Measurements from ENCODE around the gene SLC17A3.

The SLC17A3 gene

DNA sequence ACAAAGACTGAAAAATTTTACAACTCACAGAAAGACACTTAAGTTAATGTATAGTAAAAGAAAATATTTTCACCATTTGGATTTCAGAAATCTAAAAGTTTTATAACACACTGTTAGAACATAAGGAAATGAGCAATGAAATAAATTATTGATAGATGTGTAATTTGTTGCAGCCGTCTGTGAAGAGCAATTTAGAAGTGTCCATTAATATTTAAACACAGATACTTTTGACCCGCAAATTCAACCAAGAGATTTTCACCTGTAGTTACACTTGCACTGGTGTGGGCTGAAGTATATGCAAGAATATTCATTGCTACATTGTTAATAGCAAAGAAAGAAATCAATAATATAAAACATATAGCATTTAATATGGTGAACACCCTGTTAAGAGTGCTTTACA lies 14.6 kb upstream of the SLC17A3 start:
- DNase-seq, result no peak

GRCh38 chr6:25886066-25886465 lies 12.0 kb upstream of the SLC17A3 start:
- no peak for DNase-seq

DNA sequence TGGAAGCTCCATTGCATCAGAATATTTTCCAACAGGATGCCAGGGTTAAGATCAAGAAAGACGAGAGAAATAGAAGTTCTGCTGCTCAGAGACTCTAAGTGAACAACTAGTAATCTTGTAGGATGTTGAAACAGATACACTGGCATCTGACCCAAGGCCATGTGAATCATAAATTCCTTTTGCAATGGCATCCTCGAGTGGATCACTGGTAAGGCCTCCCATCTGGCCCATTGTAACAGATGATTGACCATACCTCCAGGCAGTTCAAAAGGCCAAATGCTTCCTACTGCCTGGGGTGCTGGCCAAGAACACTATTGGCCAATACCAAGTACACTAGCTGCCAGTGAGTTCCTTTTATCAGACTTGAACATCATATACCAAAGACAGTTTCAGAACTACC lies 9.9 kb upstream of the SLC17A3 start:
- DNase-seq, result no peak

DNA sequence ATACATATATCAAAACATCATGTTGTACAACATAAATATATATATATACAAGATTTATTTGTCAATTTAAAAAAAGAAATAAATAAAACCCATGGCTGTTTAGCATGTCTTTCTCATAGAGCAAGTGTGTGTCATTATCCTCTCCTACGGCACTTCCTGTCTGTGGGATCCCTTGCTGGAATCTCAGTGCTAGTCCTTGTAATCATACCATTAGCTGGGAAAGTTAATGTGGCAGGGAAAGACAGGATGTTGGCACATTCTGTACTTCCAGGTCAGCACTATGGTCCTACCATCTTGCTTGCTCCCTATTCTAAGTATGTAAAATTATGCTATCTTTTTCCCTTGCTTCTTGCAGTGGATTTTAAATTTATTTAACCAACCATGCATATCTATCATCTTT lies 9.5 kb upstream of the SLC17A3 start:
- DNase-seq, result no peak

DNA sequence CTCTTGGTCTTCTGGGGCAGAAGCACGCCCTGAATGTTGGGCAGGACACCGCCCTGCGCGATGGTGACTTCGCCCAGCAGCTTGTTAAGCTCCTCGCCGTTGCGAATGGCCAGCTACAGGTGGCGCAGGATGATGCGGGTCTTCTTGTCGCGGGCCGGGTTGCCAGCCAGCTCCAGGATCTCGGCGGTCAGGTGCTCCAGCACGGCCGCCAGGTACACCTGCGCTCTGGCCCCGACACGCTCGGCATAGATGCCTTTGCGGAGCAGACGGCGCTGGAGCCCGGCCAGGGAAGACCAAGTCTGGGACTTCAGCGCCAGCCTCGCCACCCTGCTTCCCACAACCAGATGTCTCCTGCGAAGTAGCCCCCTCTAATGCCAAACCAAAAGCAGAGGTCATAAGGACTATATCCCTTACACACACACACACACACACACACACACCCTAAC lies 8.0 kb upstream of the SLC17A3 start:
- no peak for DNase-seq

DNA sequence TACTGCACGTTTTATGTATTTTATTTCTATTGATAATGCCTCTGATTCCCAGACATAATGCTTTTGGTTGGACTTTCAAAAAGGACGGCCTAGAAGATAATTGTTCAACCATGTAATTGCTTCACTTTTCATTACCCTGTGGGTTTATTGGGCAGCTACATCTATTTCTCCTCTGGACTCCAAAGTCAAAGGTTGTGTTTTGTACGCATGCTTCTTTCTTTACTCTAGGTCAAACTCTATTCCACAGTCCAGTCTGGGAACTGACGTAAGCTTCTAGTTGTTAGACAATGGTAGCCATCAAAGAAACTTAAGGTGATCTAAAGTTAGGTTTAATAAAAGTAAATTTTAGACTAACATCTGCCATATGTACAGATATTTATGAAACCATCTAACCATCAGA lies 6.6 kb upstream of the SLC17A3 start:
- DNase-seq, result no peak

GRCh38 chr6:25878721-25879322 lies 4.8 kb upstream of the SLC17A3 start:
- no peak for DNase-seq

- no peak for DNase-seq
Observed at GRCh38 chr6:25875926-25876602, 2.0 kb upstream of the SLC17A3 start.

GRCh38 chr6:25875563-25875905 lies 1.5 kb upstream of the SLC17A3 start:
- DNase-seq, result no peak

DNA sequence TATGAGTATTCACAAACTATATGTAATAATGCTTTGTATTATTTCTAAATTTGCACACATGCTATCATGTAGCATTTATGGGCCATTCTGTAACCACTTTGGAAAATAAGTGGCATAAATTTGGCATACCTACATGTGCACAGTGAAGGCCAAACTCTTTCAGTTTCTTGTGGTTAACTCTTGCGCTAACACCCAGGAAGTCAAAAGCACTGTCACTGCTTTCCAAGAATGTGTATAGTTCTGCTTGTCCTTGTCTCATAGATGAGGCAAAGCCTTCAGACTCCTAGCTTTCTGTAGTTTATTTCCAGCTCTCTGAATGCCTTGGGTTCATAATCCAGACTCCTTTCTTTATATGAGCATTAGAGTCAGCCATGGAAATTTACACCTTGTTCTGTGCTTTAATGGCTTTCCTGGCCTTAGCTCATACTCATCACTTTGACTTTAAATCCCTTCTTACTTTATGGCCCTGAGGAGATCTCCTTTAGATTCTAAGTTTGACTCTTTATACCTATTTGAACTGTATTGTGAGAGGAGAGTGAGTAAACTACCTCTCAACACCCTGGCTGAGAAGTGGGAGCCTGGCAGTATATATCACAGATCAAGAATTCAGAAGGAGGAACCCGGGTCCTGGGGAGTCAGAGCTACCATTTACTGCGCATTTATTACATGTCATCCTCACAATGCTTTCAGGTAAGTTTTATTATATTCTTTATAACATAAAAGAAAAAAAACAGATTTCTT lies 949 bp upstream of the SLC17A3 start:
- DNase-seq, result no peak

DNA sequence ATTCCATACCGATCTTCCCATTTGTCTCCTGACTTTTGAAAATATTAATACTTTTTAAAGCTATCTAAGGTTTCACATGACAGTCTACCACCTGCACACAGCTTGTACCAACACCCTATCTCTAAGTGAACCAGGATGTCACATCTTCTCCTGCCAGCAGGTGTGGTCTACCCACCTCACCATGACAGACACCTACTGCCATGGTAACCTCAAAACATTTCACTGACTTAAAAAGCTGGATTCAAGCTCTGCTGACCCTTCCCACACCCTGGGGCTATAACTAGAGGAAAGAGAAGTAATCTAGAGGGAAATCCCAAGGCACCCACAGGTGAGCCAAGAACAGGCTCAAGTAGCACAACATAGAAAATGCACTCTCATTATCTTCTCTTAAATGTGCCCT lies 1.2 kb downstream of the SLC17A3 start:
- DNase-seq, result no peak

DNA sequence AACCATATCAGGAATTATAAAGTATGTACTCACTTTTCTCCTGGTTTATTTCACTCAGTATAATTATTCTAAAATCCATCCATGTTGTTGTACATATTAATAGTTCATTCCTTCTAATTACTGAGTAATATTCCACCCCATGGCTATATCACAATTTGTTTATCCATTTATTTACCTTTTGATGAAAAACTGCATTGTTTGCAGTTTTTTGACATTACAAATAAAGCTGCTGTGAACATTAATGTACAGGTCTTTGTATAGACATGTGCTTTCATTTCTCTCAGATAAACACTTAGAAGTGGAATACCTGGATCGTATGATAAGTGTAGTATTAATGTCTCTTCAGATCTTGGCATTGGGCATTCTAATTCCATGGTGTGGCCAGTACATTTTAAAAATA lies 4.2 kb downstream of the SLC17A3 start:
- no peak for DNase-seq

DNA sequence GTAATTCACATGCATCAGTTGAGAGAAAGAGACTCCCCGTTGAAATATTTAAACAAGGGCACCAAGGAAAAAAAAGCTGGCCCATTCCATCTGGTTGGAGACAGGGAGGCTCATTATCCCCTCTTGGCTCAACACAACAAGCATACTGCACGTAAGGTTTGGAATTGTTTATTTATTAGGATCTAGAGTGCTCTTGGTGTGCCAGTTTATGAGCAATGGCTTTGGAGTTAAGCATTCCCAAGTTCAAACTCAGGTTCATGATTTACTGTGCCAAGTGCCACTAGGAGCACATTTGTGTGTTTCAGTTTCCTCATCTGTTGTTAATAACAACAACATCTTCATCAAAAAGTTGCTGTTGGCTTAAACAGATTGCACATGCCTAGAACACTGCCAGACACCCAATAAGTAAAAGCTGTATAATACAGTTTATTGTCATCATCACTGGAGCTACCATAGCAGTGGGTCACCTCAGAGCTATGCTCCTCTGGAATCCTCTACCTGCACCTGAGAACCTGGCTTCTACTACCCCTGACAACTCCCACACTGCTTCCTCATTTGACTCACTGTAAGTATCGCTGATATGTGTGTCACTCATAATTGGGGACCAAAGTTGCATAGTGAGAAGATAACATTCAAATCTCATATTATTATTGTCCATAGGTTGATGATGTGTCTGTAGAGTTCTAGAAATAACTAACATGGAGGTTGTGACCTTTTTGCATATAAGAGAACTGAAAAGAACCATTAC lies 5.4 kb downstream of the SLC17A3 start:
- DNase-seq, result no peak

DNA sequence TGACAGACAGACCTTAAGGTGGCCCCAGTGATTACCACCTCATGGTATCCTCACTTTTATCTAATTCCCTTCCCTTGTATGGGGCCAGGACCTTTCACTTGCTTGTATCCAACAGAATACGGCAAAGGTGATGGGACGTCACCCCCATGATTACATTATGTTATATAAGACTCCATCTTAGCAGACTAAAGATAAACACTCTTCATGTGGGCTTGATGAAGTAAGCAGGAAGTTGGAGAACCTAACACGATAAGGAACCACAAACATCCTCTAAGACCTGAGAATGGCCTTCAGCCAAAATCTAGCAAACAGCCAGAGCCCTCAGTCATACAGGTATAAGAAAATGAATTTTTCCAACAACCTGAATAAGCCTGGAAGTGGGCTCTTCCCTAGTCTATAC lies 8.0 kb downstream of the SLC17A3 start:
- DNase-seq, result no peak

DNA sequence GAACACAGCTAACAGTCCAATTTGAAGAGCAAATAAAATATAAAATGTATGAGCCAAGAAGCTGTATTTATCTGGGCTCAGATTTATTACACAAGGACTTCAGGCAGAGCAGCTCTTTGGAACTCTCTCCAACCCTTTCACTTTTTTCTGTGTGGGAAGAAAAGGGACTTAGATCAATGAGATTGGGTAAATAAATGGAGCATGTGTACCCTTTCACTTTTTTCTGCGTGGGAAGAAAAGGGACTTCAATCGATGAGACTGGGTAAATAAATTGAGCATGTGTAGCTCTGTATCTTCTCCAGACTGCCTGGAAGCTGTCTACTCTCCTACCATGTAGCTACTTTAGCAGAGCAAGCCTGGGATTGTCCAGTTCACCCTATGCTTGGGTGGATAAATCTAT lies 10.7 kb downstream of the SLC17A3 start:
- no peak for DNase-seq

DNA sequence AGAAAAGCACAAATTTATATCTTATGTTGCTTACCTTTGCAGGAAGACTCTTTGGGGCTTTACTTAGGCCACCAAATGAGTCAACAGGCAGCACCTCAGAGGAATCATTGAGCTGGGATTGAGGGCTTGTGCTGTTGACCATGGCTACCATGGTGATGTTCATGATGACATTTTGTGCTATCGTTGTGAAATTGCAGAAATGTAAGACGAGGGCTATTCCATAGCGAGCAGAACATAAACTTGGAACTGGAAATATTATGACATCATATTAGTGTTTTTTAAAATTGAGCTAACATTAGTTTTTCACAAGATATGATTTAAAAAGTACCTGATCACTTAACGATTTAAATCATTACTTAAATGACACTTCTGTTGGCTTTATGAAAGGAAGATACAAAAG lies 11.8 kb downstream of the SLC17A3 start:
- no peak for DNase-seq

DNA sequence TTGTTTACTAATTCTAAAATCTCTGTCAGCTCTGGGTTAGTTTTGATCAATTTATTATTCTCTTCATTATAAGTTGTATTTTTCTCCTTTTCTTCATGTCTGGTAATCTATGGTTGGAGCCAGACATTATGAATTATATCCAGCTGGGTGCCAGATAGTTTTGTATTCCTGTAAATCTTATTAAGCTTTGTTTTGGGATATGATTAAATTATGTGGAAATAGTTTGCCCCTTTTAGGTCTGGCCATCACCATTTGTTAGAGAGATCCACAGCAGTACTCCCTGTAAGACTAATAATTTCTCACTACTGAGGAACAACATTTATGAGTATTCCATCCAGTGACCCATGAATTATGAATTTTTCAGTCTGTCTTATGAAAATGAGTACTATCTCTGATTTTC lies 21.3 kb downstream of the SLC17A3 start:
- DNase-seq, result no peak

DNA sequence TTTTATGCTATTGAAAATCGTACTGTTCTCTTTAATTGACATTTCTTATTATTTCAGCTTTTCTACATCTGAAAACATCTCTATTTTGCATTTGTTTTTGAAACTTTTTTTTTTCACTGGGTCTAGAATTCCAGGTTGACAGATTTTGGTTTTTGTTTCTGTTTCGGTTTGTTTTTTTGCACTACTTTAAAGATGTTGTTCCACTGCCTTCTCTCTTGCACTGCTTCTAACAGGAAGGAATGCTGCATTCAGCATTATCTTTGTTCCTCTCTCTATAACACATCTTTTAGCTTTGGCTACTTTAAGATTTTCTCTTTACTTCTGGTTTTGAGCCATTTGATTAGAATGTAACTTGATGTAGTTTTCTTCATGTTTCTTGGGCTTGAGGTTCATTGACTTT lies 22.1 kb downstream of the SLC17A3 start:
- DNase-seq, result no peak

DNA sequence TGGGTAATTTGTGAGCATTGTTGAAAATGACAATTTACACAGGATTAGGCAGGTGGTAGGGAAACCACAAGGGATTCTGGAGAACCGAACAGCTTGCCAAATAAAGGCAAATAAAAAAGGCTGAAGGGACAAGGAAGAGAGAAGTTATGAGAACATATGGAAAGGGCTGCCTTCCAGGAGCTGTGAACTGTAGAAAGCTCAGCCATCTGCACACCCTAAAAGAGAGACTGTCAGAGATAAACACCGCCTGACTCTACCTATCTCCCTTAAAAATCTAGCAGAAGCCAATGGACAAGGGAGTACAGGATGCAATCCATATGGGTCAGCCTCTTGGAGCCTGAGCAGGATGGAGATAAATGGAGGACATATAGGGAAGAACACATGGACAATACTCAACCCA lies 29.5 kb downstream of the SLC17A3 start:
- no peak for DNase-seq

DNA sequence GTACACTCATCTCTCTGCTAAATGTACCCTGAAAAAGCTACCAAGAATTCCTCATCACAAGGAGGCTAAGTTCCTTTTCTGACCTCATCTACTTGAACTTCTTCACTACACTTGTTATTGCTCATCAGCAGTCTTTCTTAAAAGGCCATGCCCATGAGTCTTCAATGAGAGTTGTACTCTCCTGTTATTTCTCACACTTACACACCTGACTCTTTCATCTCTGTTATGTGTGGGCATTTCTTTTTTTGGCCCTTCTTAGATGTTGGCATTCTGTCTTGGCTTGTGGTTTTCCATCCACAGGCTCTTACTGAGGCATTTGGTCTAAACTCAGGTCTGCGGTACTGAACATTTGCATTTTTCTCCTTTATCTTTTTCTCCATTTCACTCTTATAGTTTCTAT lies 31.5 kb downstream of the SLC17A3 start:
- no peak for DNase-seq

- no peak for DNase-seq
Observed at GRCh38 chr6:25835442-25836283, 38.4 kb downstream of the SLC17A3 start.

DNA sequence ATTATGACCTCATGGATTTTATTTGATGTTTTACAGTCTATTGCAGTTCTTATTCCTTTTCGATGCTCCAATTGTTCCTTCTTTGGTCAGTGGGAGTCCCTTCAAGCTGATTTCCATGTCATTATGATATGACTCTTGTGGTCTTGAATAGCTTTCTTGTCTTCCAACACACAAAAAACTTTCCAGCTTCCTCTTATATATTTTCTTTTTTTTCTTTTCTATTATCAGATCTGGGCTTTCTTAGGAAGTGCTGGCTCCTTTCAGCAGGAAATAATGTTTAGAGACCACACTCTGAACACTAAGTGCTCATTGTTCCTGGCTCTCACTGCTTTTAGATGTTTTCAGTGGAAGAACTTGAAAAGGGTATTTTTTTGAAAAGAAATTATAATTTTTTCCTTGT lies 39.1 kb downstream of the SLC17A3 start:
- DNase-seq, result no peak

DNA sequence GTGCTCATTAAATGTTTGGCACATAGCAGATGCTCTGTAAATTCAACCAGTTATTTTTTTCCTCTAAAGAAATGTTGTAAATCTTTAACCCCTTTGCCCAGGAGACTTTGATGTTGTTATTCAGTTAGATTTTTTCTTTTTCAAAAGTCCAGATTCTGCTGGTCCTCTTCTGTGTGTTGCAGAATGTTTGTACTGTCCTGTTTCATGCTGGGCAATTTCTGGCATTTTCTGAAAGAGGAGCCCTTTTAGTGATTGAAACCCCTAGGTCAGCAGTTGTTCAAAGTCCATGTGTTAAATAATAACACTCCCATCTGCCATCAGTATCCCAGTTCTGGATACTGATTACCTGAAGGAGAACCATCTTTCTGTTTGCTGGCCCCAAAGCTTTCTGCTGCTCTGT lies 40.9 kb downstream of the SLC17A3 start:
- no peak for DNase-seq

All from DMS79 treated with DMSO at 0.1 percent for 48 hours (cell line).